HepG2 (cell line): Measurements from ENCODE around the gene STON1. TPM values are rescaled to one million over a fixed set of nuclear protein-coding genes. Genes with fewer than 3 reads are reported as not detected.

ENCODE experiments used
- FOXJ3 ChIP-seq: sonication (generic); formaldehyde crosslinking; IDR thresholded peaks from 2 replicates; pipeline ENCODE4 v1.4.0; 2020; ENCODE audit warnings: missing genetic modification reagents, mild to moderate bottlenecking, borderline replicate concordance
- KLF13 ChIP-seq: sonication (generic); formaldehyde crosslinking; IDR thresholded peaks from 2 replicates; pipeline ENCODE4 v1.4.0; 2020; ENCODE audit warnings: mild to moderate bottlenecking, missing genetic modification reagents
- KLF6 ChIP-seq: IDR thresholded peaks from 2 replicates; pipeline ENCODE4 v1.8.0; 2016; ENCODE audit warnings: missing biosample characterization, missing genetic modification reagents
- MYC ChIP-seq: sonication (generic); formaldehyde crosslinking; IDR thresholded peaks from 2 replicates; pipeline ENCODE4 v1.9.0; 2021; ENCODE audit warnings: missing genetic modification reagents, borderline replicate concordance
- SMARCE1 ChIP-seq: fragments of 450-650 bp; IDR thresholded peaks from 2 replicates; pipeline ENCODE4 v1.6.1; 2017; ENCODE audit warnings: borderline replicate concordance
- STAG1 ChIP-seq: sonication (generic); formaldehyde crosslinking; IDR thresholded peaks from 2 replicates; pipeline ENCODE4 v1.4.0; 2020; ENCODE audit warnings: missing genetic modification reagents
- ZKSCAN1 ChIP-seq: fragments of 150-350 bp; IDR thresholded peaks from 2 replicates; pipeline ENCODE4 v1.6.1; 2014; ENCODE audit warnings: low read length
- ZNF225 ChIP-seq: sonication (generic); formaldehyde crosslinking; IDR thresholded peaks from 2 replicates; pipeline ENCODE4 v1.4.0; 2020; ENCODE audit warnings: mild to moderate bottlenecking, missing genetic modification reagents
- ZNF282 ChIP-seq: fragments of 450-650 bp; IDR thresholded peaks from 2 replicates; pipeline ENCODE4 v1.6.1; 2018; ENCODE audit not compliant: partially characterized antibody
- ZNF563 ChIP-seq: sonication (generic); formaldehyde crosslinking; IDR thresholded peaks from 2 replicates; pipeline ENCODE4 v1.8.0; 2022; ENCODE audit warnings: mild to moderate bottlenecking, moderate library complexity, missing genetic modification reagents
- ZNF570 ChIP-seq: sonication (generic); formaldehyde crosslinking; IDR thresholded peaks from 2 replicates; pipeline ENCODE4 v1.4.0; 2020; ENCODE audit warnings: mild to moderate bottlenecking, missing genetic modification reagents, borderline replicate concordance
- ZNF784 ChIP-seq: sonication (generic); formaldehyde crosslinking; IDR thresholded peaks from 2 replicates; pipeline ENCODE4 v1.5.1; 2020; ENCODE audit warnings: missing genetic modification reagents, mild to moderate bottlenecking, borderline replicate concordance
- polyA plus RNA-seq, 8 experiments: library from polyadenylated mRNA; depleted of rRNA in 3 of 8; stranded (reverse) in 7 of 8; unstranded in 1 of 8; fragments of >200 nt; fragmentation: Illumina TruSeq in 4 of 8; extraction: Trizol in 4 of 8; gene quantifications; 2 replicates each; pipeline versions ENCODE4 v1.2.1 to v1.2.3, GENCODE V29; 2011 to 2016; ENCODE audit warnings: low read depth in 4 of 8, missing spikeins in 1 of 8, mixed read lengths in 1 of 8; ENCODE audit not compliant: insufficient read depth in 1 of 8
- total RNA-seq, 5 experiments: library from RNA; depleted of rRNA; stranded (reverse); fragments of >200 nt; fragmentation: Illumina TruSeq; extraction: Trizol; gene quantifications; 2 replicates each; pipeline ENCODE4 v1.2.3, GENCODE V29; 2016; ENCODE audit warnings: low read depth in 1 of 5
- TF ChIP-seq, protein P1 (sequence below): sonication (generic); formaldehyde crosslinking; IDR thresholded peaks from 2 replicates; pipeline ENCODE4 v1.9.0; 2021; ENCODE audit warnings: missing genetic modification reagents, borderline replicate concordance

Gene STON1
- total and polyA plus RNA-seq, 2 of the 13 experiments (the other 11 are each of a cell fraction or from before 2014, with no cell fraction given): 0.09 to 0.28 TPM

DNA sequence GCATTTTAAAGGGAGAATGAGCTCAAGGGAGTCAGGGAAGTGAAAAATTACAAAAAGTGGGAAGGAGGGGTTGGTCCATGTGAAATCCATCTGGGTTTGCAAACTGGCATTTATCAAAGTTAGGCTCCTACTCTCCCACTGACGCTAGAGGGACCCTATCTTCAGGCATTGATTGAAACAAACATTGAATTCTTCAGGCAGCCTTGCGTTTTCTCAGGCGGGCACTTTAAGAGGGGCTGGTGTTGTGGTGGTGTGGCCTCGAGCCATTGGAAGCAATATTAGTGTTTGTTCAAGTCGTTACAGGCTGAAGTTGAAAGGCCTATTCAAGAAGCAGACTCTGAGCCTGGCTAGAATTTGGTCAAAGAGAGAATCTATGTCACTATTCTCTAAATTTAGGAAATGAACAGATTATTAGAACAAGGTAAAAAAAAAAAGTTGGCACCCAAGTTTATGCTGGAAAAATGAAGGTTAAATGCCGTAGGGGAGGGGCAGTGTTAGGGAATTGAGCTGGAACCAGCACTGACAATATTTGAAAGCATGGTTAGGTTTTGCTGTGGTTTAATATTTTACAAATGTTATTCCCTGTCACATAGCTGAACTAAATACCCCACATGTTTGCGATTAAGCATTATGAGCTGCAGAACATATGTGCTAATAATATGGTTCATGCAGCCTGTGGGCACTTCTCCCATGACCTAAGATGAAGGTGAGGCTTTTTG is 36.8 kb downstream of the STON1 start (continued):
- TF ChIP-seq, protein P1, sequence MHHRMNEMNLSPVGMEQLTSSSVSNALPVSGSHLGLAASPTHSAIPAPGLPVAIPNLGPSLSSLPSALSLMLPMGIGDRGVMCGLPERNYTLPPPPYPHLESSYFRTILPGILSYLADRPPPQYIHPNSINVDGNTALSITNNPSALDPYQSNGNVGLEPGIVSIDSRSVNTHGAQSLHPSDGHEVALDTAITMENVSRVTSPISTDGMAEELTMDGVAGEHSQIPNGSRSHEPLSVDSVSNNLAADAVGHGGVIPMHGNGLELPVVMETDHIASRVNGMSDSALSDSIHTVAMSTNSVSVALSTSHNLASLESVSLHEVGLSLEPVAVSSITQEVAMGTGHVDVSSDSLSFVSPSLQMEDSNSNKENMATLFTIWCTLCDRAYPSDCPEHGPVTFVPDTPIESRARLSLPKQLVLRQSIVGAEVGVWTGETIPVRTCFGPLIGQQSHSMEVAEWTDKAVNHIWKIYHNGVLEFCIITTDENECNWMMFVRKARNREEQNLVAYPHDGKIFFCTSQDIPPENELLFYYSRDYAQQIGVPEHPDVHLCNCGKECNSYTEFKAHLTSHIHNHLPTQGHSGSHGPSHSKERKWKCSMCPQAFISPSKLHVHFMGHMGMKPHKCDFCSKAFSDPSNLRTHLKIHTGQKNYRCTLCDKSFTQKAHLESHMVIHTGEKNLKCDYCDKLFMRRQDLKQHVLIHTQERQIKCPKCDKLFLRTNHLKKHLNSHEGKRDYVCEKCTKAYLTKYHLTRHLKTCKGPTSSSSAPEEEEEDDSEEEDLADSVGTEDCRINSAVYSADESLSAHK (CRISPR knock-in tag): no peak
- TF ChIP-seq ZKSCAN1: no peak
- no peak for TF ChIP-seq FOXJ3
- no peak for TF ChIP-seq ZNF784 (CRISPR knock-in tag)
- TF ChIP-seq STAG1: peak; percentile 53
- no peak for TF ChIP-seq ZNF282
- no peak for TF ChIP-seq ZNF570 (CRISPR knock-in tag)
- no peak for TF ChIP-seq SMARCE1
- no peak for TF ChIP-seq KLF6
- TF ChIP-seq ZNF563: 0 out of 2 replicates have a peak, but pooled peaks have one; percentile 2
- no peak for TF ChIP-seq ZNF225 (CRISPR knock-in tag)
- TF ChIP-seq KLF13 (CRISPR knock-in tag): no peak
- TF ChIP-seq MYC (CRISPR knock-in tag): no peak
- TF ChIP-seq, all 625 proteins: peak for 5
